Stimulated activated CD4-positive, alpha-beta T cell treated with anti-CD3 and anti-CD28 coated beads, TNF-alpha, amount 100 ng/mL, for 1 hour (primary cell): ENCODE data around the gene MCFD2.
"Not testable (repeated sequence)": the region's sequence is repeated elsewhere in the genome, so short reads cannot be mapped to it uniquely, and the experiment has no call there.

Source experiments
- DNase-seq, 3 donors: peaks; one replicate each; pipeline ENCODE4 v3.0.0-alpha.2; 2020; ENCODE audit warnings: low read depth in 3 of 3, low spot score in 1 of 3

The MCFD2 gene

DNA sequence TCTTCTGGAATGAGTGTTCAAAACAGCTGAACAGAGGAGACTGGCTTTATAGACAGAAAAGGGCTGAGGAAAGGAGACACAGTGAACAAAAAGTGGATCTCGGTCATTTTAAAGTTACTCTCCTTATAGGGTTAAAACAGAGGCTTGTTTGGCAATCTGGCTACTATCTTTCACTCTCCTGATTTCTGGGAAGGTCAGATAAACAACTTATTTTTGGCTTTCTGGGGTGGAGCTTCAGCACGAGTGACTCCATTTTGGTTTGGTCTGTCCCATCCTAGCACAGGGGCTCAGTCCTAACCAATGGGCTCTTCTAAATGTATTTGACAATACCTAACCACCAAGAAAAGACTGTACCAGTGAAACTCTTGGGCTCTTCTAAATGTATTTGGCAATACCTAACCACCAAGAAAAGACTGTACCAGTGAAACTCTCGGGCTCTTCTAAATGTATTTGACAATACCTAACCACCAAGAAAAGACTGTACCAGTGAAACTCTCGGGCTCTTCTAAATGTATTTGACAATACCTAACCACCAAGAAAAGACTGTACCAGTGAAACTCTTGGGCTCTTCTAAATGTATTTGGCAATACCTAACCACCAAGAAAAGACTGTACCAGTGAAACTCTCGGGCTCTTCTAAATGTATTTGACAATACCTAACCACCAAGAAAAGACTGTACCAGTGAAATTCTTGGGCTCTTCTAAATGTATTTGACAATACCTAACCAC, 39.5 kb downstream of the MCFD2 start:
- DNase-seq: not testable (repeated sequence)

DNA sequence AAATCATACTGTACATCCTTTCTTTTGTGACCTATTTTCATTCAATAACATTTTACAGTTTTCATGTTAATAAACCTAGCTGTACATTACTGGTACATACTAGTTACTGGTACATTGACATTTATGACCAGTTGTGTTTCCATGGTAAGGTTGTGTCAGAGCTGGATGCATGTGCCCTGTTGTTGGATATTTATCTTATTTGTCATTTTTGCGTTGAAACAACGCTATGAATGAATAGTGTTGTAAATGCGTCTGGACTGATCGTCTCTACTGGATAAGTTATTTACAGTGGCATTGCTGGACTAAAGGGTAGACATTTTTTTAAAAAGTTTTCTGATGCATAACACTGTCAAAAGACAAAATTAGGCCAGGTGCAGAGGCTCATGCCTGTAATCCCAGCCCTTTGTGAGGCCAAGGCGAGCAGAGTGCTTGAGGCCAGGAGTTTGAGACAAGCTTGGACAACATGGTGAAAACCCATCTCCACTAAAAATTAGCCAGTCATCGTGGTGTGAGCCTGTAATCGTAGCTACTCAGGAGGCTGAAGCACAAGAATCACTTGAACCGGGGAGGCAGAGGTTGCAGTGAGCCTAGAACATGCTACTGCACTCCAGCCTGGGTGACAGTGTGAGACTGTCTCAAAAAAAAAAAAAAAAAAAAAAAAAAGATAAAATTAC, 40.2 kb downstream of the MCFD2 start:
- no peak for DNase-seq

DNA sequence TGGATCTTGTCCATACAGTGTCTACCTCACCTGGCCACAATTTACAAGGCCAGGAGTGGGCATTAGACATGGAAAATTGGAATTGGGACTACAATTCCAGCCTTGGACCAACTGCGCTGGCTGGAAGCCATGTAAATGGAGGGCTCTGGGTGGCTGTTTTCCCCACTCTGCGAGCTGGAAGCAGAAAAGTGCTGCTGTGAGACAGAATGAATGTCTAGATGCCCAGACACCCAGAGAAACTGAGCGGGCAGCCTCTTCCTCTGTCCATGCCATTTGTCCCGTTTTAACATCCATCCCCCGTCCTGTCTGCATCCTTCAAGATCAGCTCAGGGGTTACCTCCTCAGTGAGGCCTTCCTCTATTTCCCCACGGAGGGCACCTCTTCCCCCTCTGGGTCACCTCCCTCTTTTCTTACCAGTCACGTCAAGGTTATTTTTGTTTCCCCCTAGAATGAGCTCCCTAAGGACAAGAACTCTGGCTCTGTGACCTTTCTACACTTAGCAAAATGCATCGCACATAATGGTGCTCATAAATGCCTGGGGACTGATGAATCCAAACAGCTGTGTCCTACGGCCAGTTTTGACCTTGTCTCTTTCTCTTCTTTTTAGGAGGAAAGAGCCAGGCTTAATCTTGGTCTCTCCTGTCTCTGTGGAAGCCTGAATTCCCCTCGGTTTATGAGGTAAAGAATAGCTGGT, 41.2 kb downstream of the MCFD2 start:
- no peak for DNase-seq

DNA sequence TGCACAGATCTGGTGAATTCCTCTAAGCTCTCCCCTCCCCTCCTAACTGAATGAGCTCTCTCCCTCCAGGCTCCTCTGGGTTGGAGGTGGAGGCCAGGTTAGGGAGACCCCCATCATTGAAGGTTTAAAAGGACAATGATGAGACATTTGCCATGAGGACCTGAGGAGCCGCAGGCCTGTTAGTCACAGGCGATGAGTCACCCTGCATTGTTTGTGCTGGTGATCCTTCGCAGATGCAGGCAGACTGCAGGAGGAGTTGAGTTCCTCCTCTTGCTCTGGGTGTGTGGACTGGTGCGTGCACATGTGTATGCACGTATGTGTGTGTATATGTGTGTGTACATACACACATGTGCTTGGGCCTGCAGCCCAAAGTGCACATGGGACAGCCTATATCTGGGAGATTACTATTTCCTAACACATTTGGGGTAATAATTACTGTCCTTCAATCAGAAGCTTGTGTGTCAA, 42.0 kb downstream of the MCFD2 start:
- DNase-seq: no peak

DNA sequence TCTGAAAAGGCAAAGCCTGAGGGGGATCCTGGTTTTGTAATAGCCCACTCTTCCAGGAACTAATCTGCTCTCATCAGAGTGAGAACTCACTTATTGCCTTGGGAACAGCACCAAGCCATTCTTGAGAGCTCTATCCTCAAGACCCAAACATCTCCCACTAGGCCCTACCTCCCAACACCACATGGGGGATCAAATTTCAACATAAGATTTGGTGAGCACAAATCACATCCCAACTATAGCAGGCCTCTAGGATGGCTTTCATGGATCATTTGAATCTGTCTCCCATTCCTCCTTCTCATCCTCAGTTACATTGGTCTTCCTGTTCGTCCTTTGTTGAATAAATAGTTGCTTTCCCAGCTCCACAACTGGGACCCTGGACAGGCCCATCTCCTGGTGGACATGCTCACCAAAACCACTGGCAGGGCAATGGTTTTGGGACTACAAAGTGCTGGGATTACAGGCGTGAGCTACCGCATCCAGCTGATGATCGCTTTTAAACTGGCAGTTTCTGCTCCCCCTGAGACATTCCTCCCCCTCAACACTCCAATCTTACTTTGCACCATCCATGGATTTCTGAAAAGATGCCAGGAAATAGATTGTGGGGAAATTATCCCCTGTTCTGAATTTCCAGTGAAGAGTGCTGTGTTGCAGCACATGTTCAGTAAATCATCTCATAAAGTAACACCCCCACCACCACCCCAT, 42.6 kb downstream of the MCFD2 start:
- no peak for DNase-seq

DNA sequence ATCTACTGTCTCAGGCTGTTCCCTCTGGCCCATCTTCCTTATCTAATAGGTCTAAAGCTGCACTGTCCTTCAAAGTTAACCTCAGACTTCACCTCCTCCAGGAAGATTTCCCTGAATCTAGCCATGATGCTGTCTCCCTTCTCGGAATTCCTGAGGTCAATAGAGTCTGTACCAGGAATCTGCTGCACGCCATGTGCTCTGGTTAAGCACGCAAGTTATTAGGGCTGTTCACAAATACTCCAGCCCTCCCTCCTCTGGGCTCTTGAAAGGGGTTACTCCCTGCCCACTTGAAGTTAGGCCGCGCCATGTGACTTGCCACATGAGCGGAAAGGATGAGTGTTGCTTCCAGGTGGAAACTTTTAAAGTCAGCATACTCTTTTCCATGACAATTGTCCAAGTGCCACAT, 43.6 kb downstream of the MCFD2 start:
- no peak for DNase-seq

DNA sequence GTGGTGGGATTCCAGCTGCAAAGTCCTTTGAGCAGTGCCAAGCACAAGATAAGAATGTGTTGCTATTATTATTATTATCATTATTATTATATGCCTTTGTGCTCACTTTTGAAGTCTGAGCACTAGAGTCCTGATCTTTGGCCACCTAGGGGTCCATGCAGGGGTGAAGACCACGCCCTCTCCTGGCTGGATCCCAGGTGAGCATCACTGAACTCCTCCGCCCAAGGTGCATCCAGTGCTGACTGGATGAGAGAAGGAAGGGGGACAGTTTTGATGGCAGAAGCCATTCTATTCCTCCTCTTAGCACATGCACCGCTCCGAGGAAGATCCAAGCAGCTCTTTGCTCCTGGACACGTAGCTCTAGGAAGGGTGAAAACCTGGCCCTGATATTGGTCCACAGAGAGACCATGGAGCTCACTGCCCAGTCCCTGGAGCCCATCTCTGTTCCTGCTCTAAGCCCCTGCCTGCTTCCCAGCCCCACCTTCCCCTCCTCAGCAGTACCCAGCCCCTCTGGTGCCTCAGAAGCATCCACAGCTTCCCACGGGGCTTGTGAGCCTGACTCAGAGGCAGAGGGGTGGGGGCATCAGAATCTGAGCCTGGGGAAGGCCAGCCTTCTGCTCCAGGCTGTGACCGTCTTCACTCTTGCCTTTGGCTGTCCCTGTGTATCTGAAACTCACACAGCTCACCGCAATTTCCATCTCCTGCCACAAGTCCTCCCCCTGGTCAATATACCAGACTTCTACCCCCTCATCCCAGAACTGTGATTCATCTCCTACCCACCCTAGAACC, 45.4 kb downstream of the MCFD2 start:
- DNase-seq: no peak

DNA sequence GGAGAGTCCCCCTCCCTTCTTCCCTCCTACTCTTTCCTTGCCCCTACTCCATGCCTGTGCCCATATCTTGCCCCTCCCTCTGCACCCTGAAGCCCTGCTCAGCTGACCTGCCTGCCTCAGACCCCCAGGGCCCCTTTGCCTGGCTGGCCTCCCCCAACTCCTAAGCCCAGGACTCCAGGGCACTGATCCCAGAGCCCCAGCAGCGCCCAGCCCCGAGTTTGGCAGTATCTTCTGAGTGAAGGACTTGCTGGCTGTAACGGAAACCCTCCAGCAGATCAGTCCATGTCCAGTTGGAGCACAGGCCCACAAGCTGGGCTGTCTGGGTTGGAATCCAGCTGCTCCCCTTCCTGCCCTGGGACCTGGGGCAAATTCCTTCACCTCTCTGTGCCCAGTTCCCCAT, 46.0 kb downstream of the MCFD2 start:
- no peak for DNase-seq

DNA sequence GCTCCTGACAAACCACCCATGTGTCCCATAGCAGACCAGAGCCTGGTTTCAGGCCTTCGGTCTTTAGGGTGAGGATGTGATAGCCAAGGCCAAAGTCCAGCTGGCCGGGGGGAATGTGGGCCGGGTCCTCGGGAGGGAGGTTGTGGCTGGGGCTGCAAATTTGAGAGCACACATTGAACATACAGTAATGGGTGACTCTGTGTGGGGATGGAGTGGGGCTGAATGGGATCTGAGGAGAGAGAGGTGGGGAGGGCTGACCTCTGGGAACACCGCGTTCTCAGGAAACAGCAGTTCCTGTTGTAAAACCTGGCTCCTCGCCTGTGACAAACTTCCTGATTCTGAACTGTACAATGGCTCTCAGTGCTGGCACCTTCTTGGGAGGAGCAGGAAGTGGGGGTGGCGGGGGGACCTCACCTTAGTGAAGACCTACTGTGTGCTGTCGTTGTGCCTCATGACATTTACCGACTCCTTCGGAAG, 48.8 kb downstream of the MCFD2 start:
- DNase-seq: no peak

DNA sequence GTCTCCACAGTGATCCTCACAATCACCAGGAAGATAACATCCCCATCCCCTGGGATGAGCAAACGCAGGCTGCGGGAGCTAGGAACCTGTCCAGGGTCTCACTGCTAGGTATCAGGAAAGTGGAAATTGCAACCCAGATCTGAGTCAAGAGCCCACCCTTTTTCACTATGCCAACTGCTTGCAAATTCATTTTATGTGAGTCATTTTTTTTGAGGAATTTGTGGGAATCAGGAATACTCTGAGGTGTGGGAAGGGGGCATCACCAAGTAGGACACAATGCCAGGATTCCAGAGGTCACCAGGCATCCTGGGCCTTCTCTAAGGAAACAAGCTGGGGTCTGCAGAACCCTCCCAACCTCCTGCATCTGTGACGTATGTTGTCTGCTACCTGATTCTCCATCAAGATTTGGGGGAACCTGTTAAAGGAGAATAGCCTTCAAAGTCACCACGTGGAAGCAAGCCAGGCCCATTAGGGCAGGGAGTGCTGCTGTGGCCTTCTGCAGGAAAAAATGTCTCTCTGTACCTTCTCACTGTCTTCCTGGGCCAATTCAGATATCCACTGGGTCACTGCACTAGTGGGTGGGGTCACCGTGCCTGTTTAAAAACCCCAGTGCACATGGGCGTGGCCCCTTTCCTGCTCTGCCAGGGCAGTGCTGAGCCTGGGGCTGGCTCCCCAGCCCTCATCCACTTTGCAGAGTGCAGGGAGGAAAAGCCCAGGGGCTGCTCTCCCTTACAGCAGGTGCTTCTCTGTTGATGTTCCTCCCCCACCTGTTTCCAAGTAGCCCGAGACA, 50.2 kb downstream of the MCFD2 start:
- no peak for DNase-seq

DNA sequence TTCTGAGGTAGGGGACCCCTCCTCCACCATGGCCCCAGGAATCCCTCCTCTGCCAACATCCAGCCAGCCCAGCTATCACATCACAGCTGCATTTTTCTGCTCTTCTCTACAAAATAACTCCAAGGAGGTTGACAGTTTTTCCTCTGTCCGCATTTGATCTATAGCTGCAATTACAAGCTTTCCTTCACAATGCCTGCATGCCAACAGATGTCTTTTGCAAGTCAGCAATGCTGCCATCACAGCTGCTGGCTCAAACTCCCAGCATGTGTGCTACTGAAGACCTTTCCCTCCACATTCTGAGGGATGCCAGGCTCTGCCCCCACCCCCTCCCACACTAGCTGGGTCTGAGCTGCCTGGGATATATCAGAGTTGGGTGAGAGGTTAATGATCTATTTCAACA, 51.7 kb downstream of the MCFD2 start:
- DNase-seq: no peak

DNA sequence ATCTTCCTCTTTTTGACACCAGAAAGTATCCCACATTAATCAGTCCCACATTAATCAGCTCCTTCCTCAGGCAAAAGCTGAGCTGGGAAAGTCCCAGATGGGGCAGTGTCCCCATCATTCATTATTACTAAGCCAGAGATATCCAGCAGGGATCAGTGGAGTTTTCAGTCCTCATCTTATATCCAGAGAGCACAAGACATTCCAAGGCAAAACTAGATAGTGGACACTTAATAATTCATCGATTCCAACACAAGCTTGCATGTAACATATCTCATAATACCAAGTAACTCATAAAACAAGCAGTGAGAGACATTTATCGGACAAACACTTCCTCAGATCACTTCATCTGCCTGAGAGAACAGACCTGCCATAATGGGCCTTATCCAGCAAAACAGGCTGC, 53.1 kb downstream of the MCFD2 start:
- no peak for DNase-seq

DNA sequence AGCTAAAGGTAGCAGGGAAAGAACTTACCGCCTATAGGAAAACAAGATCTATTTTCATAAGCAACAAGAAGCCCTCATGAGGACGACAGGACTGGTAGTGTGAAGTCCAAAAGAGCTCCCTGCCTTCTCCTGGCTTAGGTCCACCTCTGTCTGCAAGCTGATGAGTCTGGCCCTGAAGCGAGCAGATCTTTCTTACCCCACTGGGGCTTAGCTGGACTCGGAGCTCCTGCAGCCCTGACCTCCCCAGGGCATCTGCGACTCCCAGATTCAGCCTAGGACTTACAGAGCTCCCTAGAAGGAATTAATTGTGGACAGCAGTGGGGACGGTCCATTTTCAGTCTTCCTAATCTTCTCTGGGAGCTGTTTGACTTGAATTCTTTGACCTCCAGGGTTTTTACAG, 53.7 kb downstream of the MCFD2 start:
- DNase-seq: no peak

DNA sequence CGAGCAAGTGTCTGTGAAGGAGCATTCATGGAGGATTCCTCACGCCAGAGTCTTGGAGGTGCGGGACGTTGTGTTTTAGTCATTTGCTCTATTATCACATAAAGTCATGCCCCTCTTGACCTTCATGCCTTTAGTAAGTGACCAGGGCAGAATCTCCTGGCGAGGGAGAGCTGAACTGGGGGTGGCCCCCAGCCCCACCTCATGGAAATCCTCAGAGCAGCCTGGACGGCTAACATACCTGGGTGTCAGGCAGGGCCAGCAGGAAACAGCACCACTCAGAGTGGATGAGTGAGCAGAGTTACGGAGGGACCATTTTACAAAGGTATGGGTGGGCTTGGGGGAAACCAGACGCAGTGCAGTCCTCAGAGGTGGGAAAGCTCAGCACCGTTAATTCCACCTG, 56.1 kb downstream of the MCFD2 start:
- DNase-seq: no peak

DNA sequence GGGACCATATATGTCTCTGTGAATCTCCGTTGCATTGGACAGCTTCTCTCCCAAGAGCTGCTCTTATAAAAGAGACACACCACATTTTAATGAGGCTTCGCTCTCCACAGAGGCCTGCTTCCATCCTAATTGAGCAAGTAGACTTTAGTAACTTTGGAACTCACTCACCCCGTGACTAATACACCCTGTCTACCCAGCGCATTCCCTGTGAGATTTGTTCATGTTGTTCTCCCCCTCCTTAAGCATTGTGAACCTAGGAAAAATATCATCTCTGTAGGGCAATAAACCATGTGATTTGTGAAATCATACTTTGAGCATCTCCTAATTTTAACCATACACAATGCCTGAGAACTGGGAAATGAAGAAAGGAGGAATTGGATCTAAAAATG, 56.9 kb downstream of the MCFD2 start:
- DNase-seq: no peak

DNA sequence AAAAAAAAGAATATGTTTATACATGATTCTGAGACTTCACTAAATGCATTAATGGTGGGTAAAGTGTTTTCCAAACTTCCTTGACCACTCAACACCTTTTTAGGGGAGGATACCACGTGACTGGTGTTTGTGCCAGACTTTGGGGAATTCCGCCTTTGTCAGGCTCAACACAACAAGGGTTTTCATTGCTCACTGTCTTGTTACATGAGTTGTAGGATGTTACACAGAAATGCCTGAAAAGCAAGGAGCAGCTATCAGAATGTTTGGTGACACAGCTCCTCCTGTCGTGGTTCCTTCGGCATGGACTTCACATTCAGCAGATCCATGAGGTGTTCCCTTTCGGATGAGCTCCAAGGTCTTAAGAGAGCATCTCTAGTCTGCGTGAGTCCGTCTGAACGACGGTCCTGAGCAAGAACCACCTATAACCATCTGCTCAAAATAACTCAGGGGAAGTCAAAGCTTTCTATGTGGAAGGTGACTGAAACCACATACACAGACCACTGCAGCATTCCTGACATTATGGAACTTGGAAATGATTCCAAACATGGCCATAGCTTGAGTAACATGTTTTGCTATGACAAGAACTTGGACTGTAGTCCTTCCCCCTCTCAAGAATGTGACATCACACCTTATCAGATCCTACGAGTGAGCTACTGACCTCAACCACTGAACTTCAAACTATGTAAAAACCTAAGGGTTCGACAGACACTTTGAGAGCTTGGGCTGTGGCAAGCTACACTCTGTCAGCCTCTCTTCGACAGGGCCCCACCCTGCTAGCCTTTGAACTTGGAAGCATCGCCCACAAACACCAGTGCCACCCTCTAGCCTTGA, 57.5 kb downstream of the MCFD2 start:
- DNase-seq: no peak

DNA sequence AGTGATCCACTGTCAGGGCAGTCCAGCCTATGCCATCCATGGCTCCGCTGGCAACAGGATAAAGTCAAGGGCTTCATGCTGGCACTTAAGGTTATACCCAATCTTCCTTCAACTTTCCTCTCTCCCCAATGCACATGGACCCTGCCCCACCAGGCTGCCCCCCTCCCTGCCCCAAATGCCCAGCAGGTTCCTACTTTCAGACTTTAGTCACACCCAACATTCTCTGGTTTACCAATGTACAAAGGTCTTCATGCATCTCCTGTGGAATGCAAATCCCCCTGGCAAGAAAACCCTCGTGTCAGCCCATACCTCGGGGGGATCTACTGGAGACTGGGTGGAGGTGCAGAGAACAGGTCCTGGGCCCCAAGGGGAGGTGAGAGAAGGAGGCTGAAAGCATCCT, 59.3 kb downstream of the MCFD2 start:
- DNase-seq: no peak

DNA sequence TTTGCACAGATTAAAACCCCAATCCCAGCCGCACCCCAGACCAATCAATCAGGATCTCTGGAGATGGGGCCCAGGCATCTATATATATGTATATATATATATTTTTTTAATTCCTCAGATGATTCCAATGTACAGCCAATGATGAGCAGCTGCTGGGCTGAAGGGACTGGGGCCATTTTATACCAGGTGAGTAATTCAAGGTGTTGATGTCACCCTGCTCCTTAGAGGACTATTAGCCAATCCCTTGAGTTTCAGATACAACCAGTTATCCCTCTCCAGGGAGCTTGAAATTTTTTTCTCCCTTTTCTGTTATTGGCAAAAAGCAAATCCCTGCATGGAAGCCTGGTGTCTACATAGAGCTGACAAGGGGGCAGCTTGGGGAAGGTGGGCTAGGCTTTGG, 59.8 kb downstream of the MCFD2 start:
- DNase-seq: no peak

DNA sequence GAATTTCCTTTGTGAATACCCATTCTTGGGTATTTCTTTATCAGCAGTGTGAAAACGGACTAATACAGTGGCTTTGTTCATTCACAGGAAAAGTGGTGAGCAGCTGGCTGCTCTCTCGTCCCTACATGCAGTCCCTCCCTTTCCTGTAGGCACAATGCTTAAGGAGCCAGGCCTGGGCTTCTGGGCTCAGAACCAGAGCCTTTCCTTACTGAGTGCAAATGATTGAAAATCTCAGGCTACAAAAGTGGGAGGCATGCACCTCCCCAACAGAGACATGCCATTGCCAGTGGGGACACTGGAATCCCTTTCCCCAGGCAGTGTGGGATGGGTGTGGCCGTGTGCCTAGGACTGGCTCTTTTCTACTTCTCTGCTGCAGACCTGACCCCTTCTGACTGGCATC, 61.3 kb downstream of the MCFD2 start:
- DNase-seq: no peak
